ENCODE results near the gene CHCHD10. TPM values are rescaled to one million over a fixed set of nuclear protein-coding genes. Genes with fewer than 3 reads are reported as not detected.
A peak's percentile ranks its signal among the peaks of the same experiment; 100 is the strongest.

The CHCHD10 gene
- total and polyA plus RNA-seq, 2 of the 13 experiments (the other 11 are each of a cell fraction or from before 2014, with no cell fraction given): 37.0 to 62.8 TPM

DNA sequence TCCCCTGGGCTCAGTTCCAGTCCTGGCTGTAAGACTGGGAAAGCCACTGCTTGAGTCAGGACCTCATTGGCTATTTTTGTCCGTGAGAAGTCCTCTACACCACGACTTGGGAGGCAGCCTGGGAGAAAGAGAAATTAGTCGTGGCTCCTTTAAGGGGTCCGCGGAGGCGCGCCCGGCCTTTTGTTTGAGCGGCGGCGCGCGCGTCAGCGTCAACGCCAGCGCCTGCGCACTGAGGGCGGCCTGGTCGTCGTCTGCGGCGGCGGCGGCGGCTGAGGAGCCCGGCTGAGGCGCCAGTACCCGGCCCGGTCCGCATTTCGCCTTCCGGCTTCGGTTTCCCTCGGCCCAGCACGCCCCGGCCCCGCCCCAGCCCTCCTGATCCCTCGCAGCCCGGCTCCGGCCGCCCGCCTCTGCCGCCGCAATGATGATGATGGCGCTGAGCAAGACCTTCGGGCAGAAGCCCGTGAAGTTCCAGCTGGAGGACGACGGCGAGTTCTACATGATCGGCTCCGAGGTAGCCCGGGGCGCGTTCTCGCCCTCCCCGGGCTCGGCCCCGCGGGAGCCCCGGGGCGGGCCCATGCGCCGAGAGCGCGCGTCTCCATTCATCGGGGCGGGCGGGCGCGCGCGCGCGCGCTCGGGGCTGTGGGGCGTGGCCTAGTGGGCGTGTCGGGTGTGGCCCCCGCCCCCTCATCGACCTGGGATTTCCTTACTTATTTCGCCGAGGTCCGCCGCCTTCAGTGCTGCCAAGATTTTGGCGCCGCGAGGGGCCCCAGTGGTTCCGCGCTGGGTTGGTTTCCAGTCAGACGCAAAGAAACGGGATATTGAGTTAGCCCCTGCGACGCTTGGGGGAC is 19.2 kb upstream of the CHCHD10 start, which contains the start of gene SMARCB1 (continued):
- TF ChIP-seq ZMAT3 (CRISPR knock-in tag; conservative IDR thresholded peaks at IDR 0.05) (peak; percentile 79; the same call in 1 of the 2 replicates), ZNF253 (CRISPR knock-in tag; IDR thresholded peaks at IDR 0.05; ENCODE audit: borderline replicate concordance) (no peak), HNRNPL (IDR thresholded peaks at IDR 0.05; ENCODE audit: low read depth, low read length) (no peak), HNF4A (CRISPR knock-in tag; IDR thresholded peaks at IDR 0.05) (no peak), ZNF441 (CRISPR knock-in tag; IDR thresholded peaks at IDR 0.05; ENCODE audit: borderline replicate concordance) (peak; percentile 57; the same call in 1 of the 2 replicates), XRCC5 (optimal IDR thresholded peaks at IDR 0.05; ENCODE audit: low read length) (no peak), FOXM1 (CRISPR knock-in tag; IDR thresholded peaks at IDR 0.05) (no peak), ZNF180 (CRISPR knock-in tag; IDR thresholded peaks at IDR 0.05; ENCODE audit: borderline replicate concordance, low read depth) (no peak), ZSCAN12 (CRISPR knock-in tag; IDR thresholded peaks at IDR 0.05) (0 out of 2 replicates have a peak, but pooled peaks have one; percentile 38), ZFYVE20 (CRISPR knock-in tag; IDR thresholded peaks at IDR 0.05; ENCODE audit: borderline replicate concordance, low read depth) (no peak), KDM1A (CRISPR knock-in tag; IDR thresholded peaks at IDR 0.05) (no peak), ZFP37 (CRISPR knock-in tag; IDR thresholded peaks at IDR 0.05; ENCODE audit: borderline replicate concordance) (no peak), TARDBP (CRISPR knock-in tag; IDR thresholded peaks at IDR 0.05) (0 out of 2 replicates have a peak, but pooled peaks have one; percentile 4), NKX3-1 (CRISPR knock-in tag; IDR thresholded peaks at IDR 0.05) (0 out of 2 replicates have a peak, but pooled peaks have one; percentile 47)
- TF ChIP-seq, protein P1, sequence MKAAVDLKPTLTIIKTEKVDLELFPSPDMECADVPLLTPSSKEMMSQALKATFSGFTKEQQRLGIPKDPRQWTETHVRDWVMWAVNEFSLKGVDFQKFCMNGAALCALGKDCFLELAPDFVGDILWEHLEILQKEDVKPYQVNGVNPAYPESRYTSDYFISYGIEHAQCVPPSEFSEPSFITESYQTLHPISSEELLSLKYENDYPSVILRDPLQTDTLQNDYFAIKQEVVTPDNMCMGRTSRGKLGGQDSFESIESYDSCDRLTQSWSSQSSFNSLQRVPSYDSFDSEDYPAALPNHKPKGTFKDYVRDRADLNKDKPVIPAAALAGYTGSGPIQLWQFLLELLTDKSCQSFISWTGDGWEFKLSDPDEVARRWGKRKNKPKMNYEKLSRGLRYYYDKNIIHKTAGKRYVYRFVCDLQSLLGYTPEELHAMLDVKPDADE (CRISPR knock-in tag; IDR thresholded peaks at IDR 0.05): no peak
- TF ChIP-seq, protein P2, sequence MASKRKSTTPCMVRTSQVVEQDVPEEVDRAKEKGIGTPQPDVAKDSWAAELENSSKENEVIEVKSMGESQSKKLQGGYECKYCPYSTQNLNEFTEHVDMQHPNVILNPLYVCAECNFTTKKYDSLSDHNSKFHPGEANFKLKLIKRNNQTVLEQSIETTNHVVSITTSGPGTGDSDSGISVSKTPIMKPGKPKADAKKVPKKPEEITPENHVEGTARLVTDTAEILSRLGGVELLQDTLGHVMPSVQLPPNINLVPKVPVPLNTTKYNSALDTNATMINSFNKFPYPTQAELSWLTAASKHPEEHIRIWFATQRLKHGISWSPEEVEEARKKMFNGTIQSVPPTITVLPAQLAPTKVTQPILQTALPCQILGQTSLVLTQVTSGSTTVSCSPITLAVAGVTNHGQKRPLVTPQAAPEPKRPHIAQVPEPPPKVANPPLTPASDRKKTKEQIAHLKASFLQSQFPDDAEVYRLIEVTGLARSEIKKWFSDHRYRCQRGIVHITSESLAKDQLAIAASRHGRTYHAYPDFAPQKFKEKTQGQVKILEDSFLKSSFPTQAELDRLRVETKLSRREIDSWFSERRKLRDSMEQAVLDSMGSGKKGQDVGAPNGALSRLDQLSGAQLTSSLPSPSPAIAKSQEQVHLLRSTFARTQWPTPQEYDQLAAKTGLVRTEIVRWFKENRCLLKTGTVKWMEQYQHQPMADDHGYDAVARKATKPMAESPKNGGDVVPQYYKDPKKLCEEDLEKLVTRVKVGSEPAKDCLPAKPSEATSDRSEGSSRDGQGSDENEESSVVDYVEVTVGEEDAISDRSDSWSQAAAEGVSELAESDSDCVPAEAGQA (IDR thresholded peaks at IDR 0.05; ENCODE audit: low read depth): no peak
- TF ChIP-seq, protein P2 (CRISPR knock-in tag; IDR thresholded peaks at IDR 0.05; ENCODE audit: borderline replicate concordance): no peak
- TF ChIP-seq, protein P3, sequence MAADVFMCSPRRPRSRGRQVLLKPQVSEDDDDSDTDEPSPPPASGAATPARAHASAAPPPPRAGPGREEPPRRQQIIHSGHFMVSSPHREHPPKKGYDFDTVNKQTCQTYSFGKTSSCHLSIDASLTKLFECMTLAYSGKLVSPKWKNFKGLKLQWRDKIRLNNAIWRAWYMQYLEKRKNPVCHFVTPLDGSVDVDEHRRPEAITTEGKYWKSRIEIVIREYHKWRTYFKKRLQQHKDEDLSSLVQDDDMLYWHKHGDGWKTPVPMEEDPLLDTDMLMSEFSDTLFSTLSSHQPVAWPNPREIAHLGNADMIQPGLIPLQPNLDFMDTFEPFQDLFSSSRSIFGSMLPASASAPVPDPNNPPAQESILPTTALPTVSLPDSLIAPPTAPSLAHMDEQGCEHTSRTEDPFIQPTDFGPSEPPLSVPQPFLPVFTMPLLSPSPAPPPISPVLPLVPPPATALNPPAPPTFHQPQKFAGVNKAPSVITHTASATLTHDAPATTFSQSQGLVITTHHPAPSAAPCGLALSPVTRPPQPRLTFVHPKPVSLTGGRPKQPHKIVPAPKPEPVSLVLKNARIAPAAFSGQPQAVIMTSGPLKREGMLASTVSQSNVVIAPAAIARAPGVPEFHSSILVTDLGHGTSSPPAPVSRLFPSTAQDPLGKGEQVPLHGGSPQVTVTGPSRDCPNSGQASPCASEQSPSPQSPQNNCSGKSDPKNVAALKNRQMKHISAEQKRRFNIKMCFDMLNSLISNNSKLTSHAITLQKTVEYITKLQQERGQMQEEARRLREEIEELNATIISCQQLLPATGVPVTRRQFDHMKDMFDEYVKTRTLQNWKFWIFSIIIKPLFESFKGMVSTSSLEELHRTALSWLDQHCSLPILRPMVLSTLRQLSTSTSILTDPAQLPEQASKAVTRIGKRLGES (CRISPR knock-in tag; IDR thresholded peaks at IDR 0.05; ENCODE audit: borderline replicate concordance): 0 out of 2 replicates have a peak, but pooled peaks have one; percentile 59
